Naive thymus-derived CD8-positive, alpha-beta T cell (primary cell): ENCODE results near the gene TAOK2. TPM values are rescaled to one million over a fixed set of nuclear protein-coding genes. Genes with fewer than 3 reads are reported as not detected.
A peak's percentile ranks its signal among the peaks of the same experiment; 100 is the strongest.
"Not testable (repeated sequence)": the region's sequence is repeated elsewhere in the genome, so short reads cannot be mapped to it uniquely, and the experiment has no call there.

ENCODE experiments used
- ATAC-seq, 2 donors: fragments of 150-1000 bp; cut with Tn5 transposase in 1 of 2; sonication (Bioruptor Pico), chemical (Tn5 transposase) in 1 of 2; 1 replicate in 1 of 2; 2 replicates in 1 of 2; pipeline ENCODE4 v1.10.0; 2021; ENCODE audit warnings: mild to moderate bottlenecking in 2 of 2, moderate library complexity in 2 of 2
- POLR2A ChIA-PET: fragments of 350-600 bp; sonication (Branson Sonifier 250); formaldehyde crosslinking; loops from one replicate; lab custom pipeline; 2021; ENCODE audit warnings: antibody characterized with exemption; lab: Charles Lee
- DNase-seq, 10 donors: peaks; one replicate each; pipeline versions ENCODE4 v3.0.0 to v3.0.0-alpha.2; 2020 to 2022
- H3K27ac Mint-ChIP-seq, 10 donors: one replicate each; pipeline ENCODE4 v1.8.0; 2020 to 2022; ENCODE audit warnings: mild to moderate bottlenecking in 10 of 10, mixed read lengths in 10 of 10, moderate library complexity in 4 of 10, inconsistent platforms in 1 of 10
- H3K27me3 Mint-ChIP-seq, 5 donors: one replicate each; pipeline ENCODE4 v1.8.0; 2021 to 2022; ENCODE audit warnings: mixed read lengths in 5 of 5
- H3K36me3 Mint-ChIP-seq, 3 donors: one replicate each; pipeline ENCODE4 v1.8.0; 2020 to 2022; ENCODE audit warnings: mixed read lengths in 3 of 3, mild to moderate bottlenecking in 2 of 3, inconsistent platforms in 1 of 3
- H3K4me1 Mint-ChIP-seq, 4 donors: one replicate each; pipeline ENCODE4 v1.8.0; 2021 to 2022; ENCODE audit warnings: mixed read lengths in 4 of 4
- H3K4me3 Mint-ChIP-seq, 10 donors: one replicate each; pipeline ENCODE4 v1.8.0; 2020 to 2022; ENCODE audit warnings: mild to moderate bottlenecking in 10 of 10, mixed read lengths in 10 of 10, moderate library complexity in 6 of 10, inconsistent platforms in 1 of 10
- H3K9me3 Mint-ChIP-seq, 9 donors: one replicate each; pipeline ENCODE4 v1.8.0; 2020 to 2022; ENCODE audit warnings: mixed read lengths in 9 of 9, mild to moderate bottlenecking in 3 of 9, inconsistent platforms in 1 of 9, moderate library complexity in 1 of 9
- polyA plus RNA-seq, 3 donors: library from polyadenylated mRNA; unstranded; fragments of 300-500 nt; fragmentation: Illumina TruSeq; gene quantifications; one replicate each; pipeline ENCODE4 v1.2.3, GENCODE V29; 2021
- total RNA-seq, 8 experiments: library from RNA in 2 of 8; stranded (reverse) in 2 of 8; gene quantifications; one replicate each; pipeline ENCODE4 v1.2.3 and lab custom pipeline; 2021 to 2026

Gene TAOK2
- total and polyA plus RNA-seq, 5 experiments from 2014 or later: 2.6 to 42.6 (median 6.6) TPM

- peak overlapping the region in 7 of 10 donors; percentile 10 to 57 (median 39) for H3K4me3 Mint-ChIP-seq
- POLR2A ChIA-PET: interaction anchor here (0.5 kb wide), 1 partner anchor 13 kb away, joined by 3 read pairs; the partner anchor contains the start of gene INO80E
These were observed 35.6 kb downstream of the TAOK2 start for GRCh38 chr16:30009085-30009862.

DNA sequence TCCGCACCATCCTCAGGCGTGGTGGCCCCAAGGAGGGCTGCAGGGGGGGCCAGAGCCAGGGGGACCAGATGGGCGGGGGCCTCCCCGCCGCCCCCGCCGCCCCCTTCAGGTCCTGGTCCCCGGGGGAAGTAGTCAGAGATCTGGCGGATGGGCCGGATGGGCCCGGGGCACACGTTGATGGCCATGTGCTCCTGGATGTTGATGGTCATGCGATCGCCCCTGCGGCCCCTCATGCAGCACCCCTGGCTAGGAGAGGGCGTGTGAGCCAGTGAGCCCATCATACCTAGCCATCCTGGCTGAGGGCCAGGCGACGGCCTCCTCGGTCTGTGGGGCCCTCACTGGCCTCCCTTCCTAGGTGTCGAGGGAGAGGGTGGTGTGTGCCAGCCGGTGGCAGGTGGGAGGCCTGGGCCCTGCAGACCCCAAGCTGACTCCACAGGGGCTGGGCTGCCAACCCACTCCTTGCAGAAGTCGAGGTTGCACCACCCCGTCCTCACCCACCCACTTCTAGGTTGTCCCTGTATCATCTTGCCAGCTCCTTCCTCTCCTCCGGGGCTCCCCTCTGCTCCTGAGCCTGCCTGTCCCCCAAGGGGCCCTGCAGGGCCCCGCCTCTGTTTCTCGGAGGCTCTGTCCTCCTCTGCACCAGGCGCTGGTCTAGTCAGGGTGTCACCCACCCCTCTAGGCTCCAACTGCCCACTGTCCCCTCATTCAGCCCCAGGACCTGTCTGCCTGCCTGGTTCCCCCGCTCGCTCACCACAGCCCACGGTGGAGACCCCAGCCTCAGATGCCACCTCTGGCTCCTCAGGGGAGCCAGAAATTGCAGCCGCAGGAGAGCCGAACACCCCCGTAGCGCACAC lies 36.5 kb downstream of the TAOK2 start:
- peak overlapping the region in 2 of 10 donors; percentile 18 to 67 for H3K27ac Mint-ChIP-seq
- peaks cover 2 to 23% (median 10%) of the 10 kb centered on the region in 5 donors for H3K27me3 Mint-ChIP-seq
- peaks cover 0 to 3% (median 0%) of the 10 kb centered on the region in 3 donors for H3K36me3 Mint-ChIP-seq
- peak overlapping the region; percentile 62 to 87 (median 72) for H3K4me3 Mint-ChIP-seq
- peak; percentile 7 to 37 for ATAC-seq
- peaks cover 5 to 16% (median 12%) of the 10 kb centered on the region in 4 donors for H3K4me1 Mint-ChIP-seq
- H3K9me3 Mint-ChIP-seq: no peaks in the 10 kb centered on the region
- no peak for DNase-seq
- POLR2A ChIA-PET: interaction anchor here (1.0 to 1.1 kb wide), 2 partner anchors 10 to 183 kb away, joined by 3 read pairs; no protein-coding TSS in a partner anchor

More at GRCh38 chr16:30009085-30009862, 35.6 kb downstream of the TAOK2 start:
- peak overlapping the region in 2 of 10 donors; percentile 56 to 57 for H3K27ac Mint-ChIP-seq
- DNase-seq (no peak), ATAC-seq (no peak)
- peaks cover 0 to 3% (median 0%) of the 10 kb centered on the region in 3 donors for H3K36me3 Mint-ChIP-seq
- peaks cover 5 to 16% (median 13%) of the 10 kb centered on the region in 4 donors for H3K4me1 Mint-ChIP-seq
- H3K27me3 Mint-ChIP-seq: peaks cover 2 to 23% (median 10%) of the 10 kb centered on the region in 5 donors
- H3K9me3 Mint-ChIP-seq: no peaks in the 10 kb centered on the region

DNA sequence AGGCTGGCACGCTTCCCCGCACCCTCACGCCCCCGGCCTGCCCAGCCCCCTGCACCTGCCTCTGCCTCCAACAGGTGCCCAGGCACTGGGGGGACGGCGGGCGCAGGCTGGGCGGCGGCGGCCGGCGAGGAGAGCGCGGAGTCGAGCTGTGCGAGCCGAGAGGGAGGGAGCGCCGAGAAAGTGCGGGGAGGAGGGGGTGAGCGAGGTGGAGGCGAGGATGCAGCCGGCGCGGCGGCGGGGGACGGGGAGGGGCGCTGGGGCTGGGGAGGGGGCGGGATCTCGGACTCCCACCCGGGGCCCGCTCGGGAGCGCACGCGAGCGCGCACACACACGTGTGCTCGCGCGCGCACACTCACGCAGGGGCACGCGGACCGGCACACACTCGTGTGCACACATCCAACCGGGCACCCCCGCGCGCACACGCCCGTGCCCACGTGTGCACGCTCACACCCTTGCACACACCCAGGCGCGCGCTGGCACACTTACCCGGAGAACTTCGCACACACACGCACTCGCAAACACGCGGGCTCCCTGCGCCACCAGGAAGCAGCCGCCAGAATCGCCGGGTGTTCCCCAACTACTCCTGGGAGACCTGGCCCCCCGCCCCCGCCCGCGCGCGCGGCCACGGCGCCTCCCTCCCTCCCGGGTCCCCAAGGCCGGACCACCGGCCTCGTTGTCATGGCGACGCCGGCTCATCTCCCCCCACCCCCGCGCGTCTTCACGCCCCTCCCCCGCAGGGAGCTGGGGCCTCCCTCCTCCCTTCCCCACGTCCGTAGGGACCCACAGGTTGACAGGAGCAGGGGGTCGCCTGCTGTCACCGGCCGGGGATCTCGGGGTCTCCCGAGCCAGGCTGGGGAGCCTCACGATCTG lies 37.4 kb downstream of the TAOK2 start, which contains the start of gene DOC2A:
Gene DOC2A, minus strand, starts transcription at position 184 of the 870 bp plus-strand sequence. CDS start 805 bp downstream, outside the sequence.
- Mint-ChIP-seq H3K36me3 (peaks cover 0 to 3% (median 0%) of the 10 kb centered on the region in 3 donors), H3K27ac (peak within 1 kb of the TSS in 3 of 10 donors; percentile 62 to 85 (median 67)), H3K9me3 (no peaks in the 10 kb centered on the region), H3K4me3 (peak within 1 kb of the TSS; percentile 73 to 91 (median 86)), H3K27me3 (peaks cover 2 to 23% (median 10%) of the 10 kb centered on the region in 5 donors), H3K4me1 (peaks cover 5 to 16% (median 12%) of the 10 kb centered on the region in 4 donors)
- peak in 4 of 10 donors; percentile 27 to 38 (median 34) for DNase-seq
- POLR2A ChIA-PET: interaction anchor here (1.0 to 1.1 kb wide), 2 partner anchors 11 to 184 kb away, joined by 3 read pairs; no protein-coding TSS in a partner anchor
- peak; percentile 77 to 78 for ATAC-seq

DNA sequence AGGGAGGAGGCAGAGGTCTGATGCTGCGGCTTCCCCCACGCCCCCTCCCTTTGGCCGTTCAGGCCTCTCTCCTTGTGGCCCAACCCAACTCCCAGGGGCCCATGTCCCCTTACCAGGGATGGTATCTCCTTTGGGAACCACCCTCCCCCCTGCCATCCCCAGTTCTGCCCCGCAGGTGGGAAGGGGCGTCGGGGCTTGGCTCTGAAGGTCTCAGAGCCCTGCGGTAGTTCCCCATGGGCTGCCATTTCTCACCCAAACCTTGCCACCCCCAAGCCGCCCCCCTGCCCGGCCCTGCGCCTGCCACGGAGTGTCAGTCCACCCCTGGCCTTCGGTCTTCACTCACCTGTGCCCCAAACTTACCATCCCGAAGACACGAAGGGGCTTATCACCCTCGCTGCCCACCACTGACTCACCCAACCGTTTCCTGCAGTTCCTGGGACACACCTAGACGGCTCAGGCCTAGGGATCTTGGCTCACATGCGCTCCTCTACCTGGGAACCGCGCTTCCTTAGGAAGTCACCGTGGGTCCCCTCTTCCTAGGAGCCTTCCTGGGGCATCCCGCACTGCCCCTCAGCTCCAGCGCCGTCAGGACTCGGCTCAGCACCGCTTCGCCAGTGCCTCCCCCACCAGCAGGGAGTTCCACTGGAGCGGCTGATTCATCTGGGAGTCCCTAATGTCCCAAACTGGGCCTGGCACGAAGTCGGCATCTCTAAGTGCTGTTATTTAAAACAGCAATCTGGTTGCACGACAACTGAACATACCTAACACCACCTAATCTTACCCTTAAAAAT lies 38.2 kb downstream of the TAOK2 start:
- POLR2A ChIA-PET: no interaction called here
- Mint-ChIP-seq H3K9me3 (no peaks in the 10 kb centered on the region), H3K27ac (peak overlapping the region in 3 of 10 donors; percentile 62 to 85 (median 64)), H3K36me3 (peaks cover 0 to 3% (median 0%) of the 10 kb centered on the region in 3 donors), H3K4me1 (peaks cover 5 to 16% (median 12%) of the 10 kb centered on the region in 4 donors), H3K4me3 (peak overlapping the region; percentile 73 to 91 (median 86)), H3K27me3 (peaks cover 2 to 23% (median 10%) of the 10 kb centered on the region in 5 donors)
- ATAC-seq: no peak
- no peak for DNase-seq

GRCh38 chr16:30012598-30012997 lies 38.9 kb downstream of the TAOK2 start:
- peak overlapping the region in 2 of 10 donors; percentile 28 to 33 for H3K4me3 Mint-ChIP-seq
- not testable (repeated sequence) for DNase-seq

DNA sequence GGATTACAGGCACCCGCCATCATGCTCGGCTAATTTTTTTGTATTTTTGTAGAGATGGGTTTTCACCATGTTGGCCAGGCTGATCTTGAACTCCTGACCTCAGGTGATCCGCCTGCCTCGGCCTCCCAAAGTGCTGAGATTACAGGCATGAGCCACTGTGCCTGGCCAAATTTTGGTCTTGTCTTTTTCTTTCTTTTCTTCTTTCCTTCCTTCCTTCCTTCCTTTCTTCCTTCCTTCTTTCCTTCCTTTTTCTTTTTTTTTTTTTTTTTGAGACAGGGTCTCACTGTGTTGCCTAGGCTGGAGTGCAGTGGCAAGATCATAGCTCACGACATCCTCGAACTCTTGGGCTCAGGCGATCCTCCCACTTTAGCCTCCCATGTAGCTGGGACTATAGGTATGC lies 41.8 kb downstream of the TAOK2 start:
- ATAC-seq, H3K36me3 Mint-ChIP-seq, DNase-seq, H3K9me3 Mint-ChIP-seq, POLR2A ChIA-PET, H3K4me3 Mint-ChIP-seq: not testable (repeated sequence)
- H3K4me1 Mint-ChIP-seq: peaks cover 4 to 11% (median 8%) of the 10 kb centered on the region in 4 donors
- H3K27me3 Mint-ChIP-seq: peaks cover 2 to 15% (median 6%) of the 10 kb centered on the region in 5 donors
- peak overlapping the region in 1 of 10 donors; percentile 85 for H3K27ac Mint-ChIP-seq

More at GRCh38 chr16:30012598-30012997, 38.9 kb downstream of the TAOK2 start:
- Mint-ChIP-seq H3K27me3 (peaks cover 2 to 23% (median 10%) of the 10 kb centered on the region in 5 donors), H3K4me1 (peaks cover 5 to 16% (median 12%) of the 10 kb centered on the region in 4 donors)
- POLR2A ChIA-PET: interaction anchor here (0.6 kb wide), 1 partner anchor 64 kb away, joined by 4 read pairs; no protein-coding TSS in a partner anchor
- H3K36me3 Mint-ChIP-seq, H3K9me3 Mint-ChIP-seq, ATAC-seq, H3K27ac Mint-ChIP-seq: not testable (repeated sequence)

- Mint-ChIP-seq H3K27me3 (peaks cover 2 to 12% (median 5%) of the 10 kb centered on the region in 5 donors), H3K27ac (no peak overlapping the region), H3K4me1 (peaks cover 7 to 15% (median 12%) of the 10 kb centered on the region in 4 donors), H3K36me3 (peaks cover 0 to 3% (median 0%) of the 10 kb centered on the region in 3 donors), H3K9me3 (no peaks in the 10 kb centered on the region), H3K4me3 (no peak overlapping the region)
- no peak for DNase-seq
- POLR2A ChIA-PET: no interaction called here
- no peak for ATAC-seq
These were observed 43.0 kb downstream of the TAOK2 start for GRCh38 chr16:30016555-30017276.

DNA sequence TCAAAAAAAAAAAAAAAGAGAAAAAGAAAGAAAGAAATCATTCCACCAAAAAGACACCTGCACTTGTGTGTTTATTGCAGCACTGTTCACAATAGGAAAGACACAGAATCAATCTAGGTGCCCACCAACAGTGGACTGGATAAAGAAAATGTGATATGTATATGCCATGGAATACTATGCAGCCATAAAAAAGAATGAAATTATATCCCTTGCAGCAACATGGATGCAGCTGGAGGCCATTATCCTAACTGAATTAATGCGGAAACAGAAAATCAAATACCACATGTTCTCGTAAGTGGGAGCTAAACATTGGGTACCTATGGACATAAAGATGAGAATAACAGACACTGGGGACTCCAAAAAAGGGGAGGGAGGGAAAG lies 43.6 kb downstream of the TAOK2 start:
- ATAC-seq (no peak), DNase-seq (no peak)
- Mint-ChIP-seq H3K4me1 (peaks cover 4 to 10% (median 7%) of the 10 kb centered on the region in 4 donors), H3K4me3 (no peak overlapping the region), H3K27me3 (peaks cover 0 to 7% (median 0%) of the 10 kb centered on the region in 5 donors), H3K27ac (no peak overlapping the region), H3K36me3 (no peaks in the 10 kb centered on the region), H3K9me3 (no peaks in the 10 kb centered on the region)
- POLR2A ChIA-PET: interaction anchor here (1.2 kb wide), 1 partner anchor 17 kb away, joined by 3 read pairs; no protein-coding TSS in a partner anchor

DNA sequence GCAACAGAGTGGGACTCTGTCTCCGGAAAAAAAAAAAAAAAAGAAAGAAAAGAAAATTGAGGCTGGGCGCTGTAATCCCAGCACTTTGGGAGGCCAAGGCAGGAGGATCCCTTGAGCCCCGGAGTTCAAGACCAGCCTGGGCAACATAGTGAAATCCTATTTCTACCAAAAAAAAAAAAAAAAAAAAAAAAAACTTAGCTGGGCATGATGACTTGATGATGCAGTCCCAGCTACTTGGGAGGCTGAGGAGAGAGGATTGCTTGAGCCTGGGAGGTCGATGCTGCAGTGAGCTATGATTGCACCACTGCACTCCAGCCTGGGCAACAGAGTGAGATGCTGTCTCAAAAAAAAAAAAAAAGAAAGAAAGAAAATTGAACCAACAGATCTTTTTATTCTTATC lies 44.3 kb downstream of the TAOK2 start:
- H3K36me3 Mint-ChIP-seq, H3K27ac Mint-ChIP-seq, H3K4me1 Mint-ChIP-seq, H3K27me3 Mint-ChIP-seq, H3K4me3 Mint-ChIP-seq, ATAC-seq, H3K9me3 Mint-ChIP-seq, DNase-seq: not testable (repeated sequence)
- POLR2A ChIA-PET: interaction anchor here (0.6 to 1.2 kb wide), 2 partner anchors 18 to 224 kb away, joined by 3 read pairs; no protein-coding TSS in a partner anchor

GRCh38 chr16:30018731-30019158 lies 45.1 kb downstream of the TAOK2 start:
- ATAC-seq (no peak), DNase-seq (peak in 1 of 10 donors; percentile 43)
- peaks cover 0 to 2% (median 0%) of the 10 kb centered on the region in 5 donors for H3K27me3 Mint-ChIP-seq
- H3K9me3 Mint-ChIP-seq: no peaks in the 10 kb centered on the region
- H3K4me1 Mint-ChIP-seq: peaks cover 4 to 10% (median 7%) of the 10 kb centered on the region in 4 donors
- H3K27ac Mint-ChIP-seq: no peak overlapping the region
- no peaks in the 10 kb centered on the region for H3K36me3 Mint-ChIP-seq
- H3K4me3 Mint-ChIP-seq: peak overlapping the region in 3 of 10 donors; percentile 20 to 65 (median 40)
- POLR2A ChIA-PET: interaction anchor here (1.2 kb wide), 1 partner anchor 19 kb away, joined by 3 read pairs; no protein-coding TSS in a partner anchor
